Peyer's patch (tissue), 4 donors: ENCODE results near the gene SCAF11. TPM values are rescaled to one million over a fixed set of nuclear protein-coding genes. Genes with fewer than 3 reads are reported as not detected.
"Not testable (repeated sequence)": the region's sequence is repeated elsewhere in the genome, so short reads cannot be mapped to it uniquely, and the experiment has no call there.

Experiments
- DNase-seq, 3 donors: peaks; one replicate each; pipeline ENCODE4 v3.0.0-alpha.2; 2017 to 2019
- H3K27ac ChIP-seq, 4 donors: fragments of 200-600 bp; sonication (generic); one replicate each; pipeline ENCODE4 v1.5.1; 2016 to 2019
- H3K27me3 ChIP-seq, 2 donors: fragments of 200-600 bp; sonication (generic); one replicate each; pipeline ENCODE4 v1.5.1; 2019
- H3K36me3 ChIP-seq, 3 donors: fragments of 200-600 bp; sonication (generic); one replicate each; pipeline ENCODE4 v1.5.1; 2016 to 2019
- H3K4me1 ChIP-seq, 4 donors: fragments of 200-600 bp; sonication (generic); one replicate each; pipeline ENCODE4 v1.5.1; 2016 to 2019
- H3K4me3 ChIP-seq, 4 donors: fragments of 200-600 bp; sonication (generic); 1 replicate in 3 of 4; 2 replicates in 1 of 4; pipeline ENCODE4 v1.5.1; 2016 to 2019; ENCODE audit warnings: mild to moderate bottlenecking in 1 of 4
- H3K9me3 ChIP-seq, 4 donors: fragments of 200-600 bp; sonication (generic); one replicate each; pipeline ENCODE4 v1.5.1; 2016 to 2019; ENCODE audit warnings: mild to moderate bottlenecking in 1 of 4
- POLR2A ChIP-seq, 2 donors: fragments of 450-650 bp; IDR thresholded peaks; one replicate each; pipeline ENCODE4 v1.5.1; 2017; ENCODE audit warnings: antibody characterized with exemption in 2 of 2, mild to moderate bottlenecking in 2 of 2, moderate library complexity in 2 of 2
- total RNA-seq, 4 donors: library from RNA; depleted of rRNA; stranded (reverse); fragments of >200 nt; gene quantifications; one replicate each; pipeline ENCODE4 v1.1.0, GENCODE V29; 2016
- TF ChIP-seq, protein P1 (sequence below), 6 experiments: fragments of 450-650 bp in 4 of 6; fragments of 200-600 bp in 2 of 6; sonication (generic) in 1 of 6; IDR thresholded peaks; one replicate each; pipeline ENCODE4 v1.5.1; 2017 to 2019; ENCODE audit warnings: antibody characterized with exemption in 6 of 6, mild to moderate bottlenecking in 3 of 6, moderate library complexity in 1 of 6

SCAF11 gene, protein sequence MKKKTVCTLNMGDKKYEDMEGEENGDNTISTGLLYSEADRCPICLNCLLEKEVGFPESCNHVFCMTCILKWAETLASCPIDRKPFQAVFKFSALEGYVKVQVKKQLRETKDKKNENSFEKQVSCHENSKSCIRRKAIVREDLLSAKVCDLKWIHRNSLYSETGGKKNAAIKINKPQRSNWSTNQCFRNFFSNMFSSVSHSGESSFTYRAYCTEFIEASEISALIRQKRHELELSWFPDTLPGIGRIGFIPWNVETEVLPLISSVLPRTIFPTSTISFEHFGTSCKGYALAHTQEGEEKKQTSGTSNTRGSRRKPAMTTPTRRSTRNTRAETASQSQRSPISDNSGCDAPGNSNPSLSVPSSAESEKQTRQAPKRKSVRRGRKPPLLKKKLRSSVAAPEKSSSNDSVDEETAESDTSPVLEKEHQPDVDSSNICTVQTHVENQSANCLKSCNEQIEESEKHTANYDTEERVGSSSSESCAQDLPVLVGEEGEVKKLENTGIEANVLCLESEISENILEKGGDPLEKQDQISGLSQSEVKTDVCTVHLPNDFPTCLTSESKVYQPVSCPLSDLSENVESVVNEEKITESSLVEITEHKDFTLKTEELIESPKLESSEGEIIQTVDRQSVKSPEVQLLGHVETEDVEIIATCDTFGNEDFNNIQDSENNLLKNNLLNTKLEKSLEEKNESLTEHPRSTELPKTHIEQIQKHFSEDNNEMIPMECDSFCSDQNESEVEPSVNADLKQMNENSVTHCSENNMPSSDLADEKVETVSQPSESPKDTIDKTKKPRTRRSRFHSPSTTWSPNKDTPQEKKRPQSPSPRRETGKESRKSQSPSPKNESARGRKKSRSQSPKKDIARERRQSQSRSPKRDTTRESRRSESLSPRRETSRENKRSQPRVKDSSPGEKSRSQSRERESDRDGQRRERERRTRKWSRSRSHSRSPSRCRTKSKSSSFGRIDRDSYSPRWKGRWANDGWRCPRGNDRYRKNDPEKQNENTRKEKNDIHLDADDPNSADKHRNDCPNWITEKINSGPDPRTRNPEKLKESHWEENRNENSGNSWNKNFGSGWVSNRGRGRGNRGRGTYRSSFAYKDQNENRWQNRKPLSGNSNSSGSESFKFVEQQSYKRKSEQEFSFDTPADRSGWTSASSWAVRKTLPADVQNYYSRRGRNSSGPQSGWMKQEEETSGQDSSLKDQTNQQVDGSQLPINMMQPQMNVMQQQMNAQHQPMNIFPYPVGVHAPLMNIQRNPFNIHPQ (N-terminal part only)
- 100 to 1,000 TPM in 3 of 4 donors, 10 to 100 TPM in 1; 93.3 to 277 (median 210) TPM for total RNA-seq

DNA sequence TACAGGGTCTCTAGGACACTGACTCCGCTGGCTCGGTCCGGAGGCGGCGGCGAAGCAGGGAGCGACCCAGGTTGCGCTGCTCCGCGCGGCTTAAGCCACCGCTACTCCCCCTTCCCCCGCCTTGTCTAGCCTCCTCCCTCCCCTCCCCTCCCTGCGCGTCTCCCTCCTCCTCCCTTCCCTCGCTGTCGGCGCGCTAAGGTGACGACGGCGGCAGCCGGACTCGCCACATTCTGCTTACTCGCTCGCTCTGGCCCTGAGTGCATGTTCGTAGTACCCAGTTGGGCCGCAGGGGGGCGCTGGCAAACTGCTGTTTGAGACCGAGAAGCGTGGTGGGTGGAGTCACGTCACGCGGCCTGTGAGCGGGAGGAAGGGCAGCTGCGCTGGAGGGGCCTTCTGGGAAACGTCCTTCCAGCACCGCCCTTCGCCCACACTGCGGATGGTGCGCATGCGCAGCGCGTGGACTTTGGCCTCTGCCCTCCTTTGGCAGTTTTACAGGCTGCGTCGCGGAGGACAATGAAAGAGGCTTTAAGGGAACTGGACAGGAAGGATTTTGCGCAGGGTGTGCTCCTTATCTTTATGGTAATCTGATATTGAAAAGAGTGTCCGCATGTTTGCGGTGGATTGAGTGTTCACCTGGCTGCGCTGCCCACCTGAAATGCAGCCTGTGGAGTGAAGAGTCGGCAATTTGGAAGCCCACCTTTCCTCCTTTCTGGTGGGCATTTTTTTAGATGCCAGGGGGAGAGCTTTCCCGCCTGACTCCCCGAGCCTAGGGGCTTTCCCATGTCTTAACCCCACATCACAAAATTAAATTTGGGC lies at the start of gene SCAF11:
Gene SCAF11, minus strand, starts transcription at position 107 of the 816 bp plus-strand sequence. CDS start 26,407 bp downstream, outside the sequence.
- H3K4me3 ChIP-seq, result peak within 1 kb of the TSS; percentile 72 to 94 (median 90)

DNA sequence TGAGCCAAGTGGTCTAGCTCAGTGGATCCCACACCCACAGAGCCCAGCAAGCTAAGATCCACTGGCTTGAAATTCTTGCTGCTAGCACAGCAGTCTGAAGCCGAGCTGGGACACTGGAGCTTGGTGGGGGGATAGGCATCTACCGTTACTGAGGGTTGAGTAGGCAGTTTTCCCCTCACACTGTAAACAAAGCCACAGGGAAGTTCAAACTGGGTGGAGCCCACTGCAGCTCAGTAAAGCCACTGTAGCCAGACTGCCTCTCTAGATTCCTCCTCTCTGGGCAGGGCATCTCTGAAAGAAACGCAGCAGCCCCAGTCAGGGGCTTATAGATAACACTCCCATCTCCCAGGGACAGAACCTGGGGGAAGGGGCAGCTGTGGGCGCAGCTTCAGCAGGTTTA lies 46.7 kb upstream of the SCAF11 start:
- not testable (repeated sequence) for H3K36me3 ChIP-seq, H3K27ac ChIP-seq, H3K4me3 ChIP-seq, H3K27me3 ChIP-seq, H3K4me1 ChIP-seq, DNase-seq, H3K9me3 ChIP-seq

More for the DNA sequence above, at the start of gene SCAF11:
- Histone ChIP-seq H3K9me3 (no peaks in the 10 kb centered on the region), H3K27me3 (no peaks in the 10 kb centered on the region), H3K27ac (peak within 1 kb of the TSS; percentile 97 to 100 (median 99)), H3K4me1 (peaks cover 3 to 35% (median 17%) of the 10 kb centered on the region in 4 donors), H3K36me3 (no peaks in the 10 kb centered on the region)
- peak; percentile 100 for DNase-seq
- TF ChIP-seq, protein P1, sequence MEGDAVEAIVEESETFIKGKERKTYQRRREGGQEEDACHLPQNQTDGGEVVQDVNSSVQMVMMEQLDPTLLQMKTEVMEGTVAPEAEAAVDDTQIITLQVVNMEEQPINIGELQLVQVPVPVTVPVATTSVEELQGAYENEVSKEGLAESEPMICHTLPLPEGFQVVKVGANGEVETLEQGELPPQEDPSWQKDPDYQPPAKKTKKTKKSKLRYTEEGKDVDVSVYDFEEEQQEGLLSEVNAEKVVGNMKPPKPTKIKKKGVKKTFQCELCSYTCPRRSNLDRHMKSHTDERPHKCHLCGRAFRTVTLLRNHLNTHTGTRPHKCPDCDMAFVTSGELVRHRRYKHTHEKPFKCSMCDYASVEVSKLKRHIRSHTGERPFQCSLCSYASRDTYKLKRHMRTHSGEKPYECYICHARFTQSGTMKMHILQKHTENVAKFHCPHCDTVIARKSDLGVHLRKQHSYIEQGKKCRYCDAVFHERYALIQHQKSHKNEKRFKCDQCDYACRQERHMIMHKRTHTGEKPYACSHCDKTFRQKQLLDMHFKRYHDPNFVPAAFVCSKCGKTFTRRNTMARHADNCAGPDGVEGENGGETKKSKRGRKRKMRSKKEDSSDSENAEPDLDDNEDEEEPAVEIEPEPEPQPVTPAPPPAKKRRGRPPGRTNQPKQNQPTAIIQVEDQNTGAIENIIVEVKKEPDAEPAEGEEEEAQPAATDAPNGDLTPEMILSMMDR (IDR thresholded peaks at IDR 0.05), result peak; percentile 97 to 100 (median 99)
- peak; percentile 89 to 90 for TF ChIP-seq POLR2A (IDR thresholded peaks at IDR 0.05)

DNA sequence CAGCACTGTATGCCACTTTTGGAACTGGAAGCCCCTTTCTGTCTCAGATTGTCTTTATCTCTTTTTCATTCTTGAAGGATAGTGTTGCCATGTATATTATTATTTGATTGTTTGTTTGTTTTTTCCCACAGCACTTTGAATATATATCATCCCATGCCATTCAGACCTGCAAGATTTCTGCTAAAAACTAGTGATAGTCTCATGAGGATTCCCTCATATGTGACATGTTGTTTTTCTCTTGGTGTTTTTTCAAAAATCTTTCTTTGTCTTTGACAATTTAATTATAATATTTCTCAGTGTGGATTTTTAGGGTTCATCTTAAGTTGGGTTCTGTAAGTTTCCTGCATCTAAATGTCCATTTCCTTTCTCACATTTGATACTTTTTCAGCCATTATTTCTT lies 36.8 kb upstream of the SCAF11 start:
- no peak for DNase-seq
- Histone ChIP-seq H3K4me3 (no peak overlapping the region), H3K27ac (no peak overlapping the region), H3K9me3 (peaks cover 0 to 26% (median 3%) of the 10 kb centered on the region in 4 donors), H3K4me1 (no peaks in the 10 kb centered on the region), H3K27me3 (no peaks in the 10 kb centered on the region), H3K36me3 (no peaks in the 10 kb centered on the region)
- no peak for TF ChIP-seq POLR2A (IDR thresholded peaks at IDR 0.05)
- TF ChIP-seq, protein P1 (IDR thresholded peaks at IDR 0.05), result no peak

DNA sequence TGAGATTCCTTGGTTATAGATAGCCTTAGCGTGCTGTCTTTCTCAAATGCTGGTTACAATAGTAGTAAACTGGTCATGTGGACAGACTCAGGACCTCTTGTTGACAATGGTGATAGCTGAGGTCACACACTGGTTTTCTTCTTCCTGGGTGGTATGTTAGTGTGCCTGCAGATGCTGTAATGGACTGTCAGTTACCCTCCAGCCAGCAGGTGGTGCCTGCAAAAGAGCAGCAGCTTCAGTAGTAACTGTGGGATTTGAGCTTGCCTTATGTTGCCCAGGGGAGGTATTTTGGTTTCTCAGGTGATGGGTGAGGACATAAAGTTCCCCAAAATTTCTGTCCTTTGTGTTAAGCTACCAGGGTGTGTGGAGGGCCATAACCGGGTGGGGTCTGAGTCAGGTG lies 33.7 kb upstream of the SCAF11 start:
- Histone ChIP-seq H3K4me1 (no peaks in the 10 kb centered on the region), H3K27me3 (no peaks in the 10 kb centered on the region), H3K9me3 (peaks cover 0 to 30% (median 3%) of the 10 kb centered on the region in 4 donors), H3K36me3 (no peaks in the 10 kb centered on the region), H3K27ac (no peak overlapping the region), H3K4me3 (no peak overlapping the region)
- TF ChIP-seq, protein P1 (IDR thresholded peaks at IDR 0.05), result no peak
- TF ChIP-seq POLR2A (IDR thresholded peaks at IDR 0.05), result no peak
- no peak for DNase-seq

DNA sequence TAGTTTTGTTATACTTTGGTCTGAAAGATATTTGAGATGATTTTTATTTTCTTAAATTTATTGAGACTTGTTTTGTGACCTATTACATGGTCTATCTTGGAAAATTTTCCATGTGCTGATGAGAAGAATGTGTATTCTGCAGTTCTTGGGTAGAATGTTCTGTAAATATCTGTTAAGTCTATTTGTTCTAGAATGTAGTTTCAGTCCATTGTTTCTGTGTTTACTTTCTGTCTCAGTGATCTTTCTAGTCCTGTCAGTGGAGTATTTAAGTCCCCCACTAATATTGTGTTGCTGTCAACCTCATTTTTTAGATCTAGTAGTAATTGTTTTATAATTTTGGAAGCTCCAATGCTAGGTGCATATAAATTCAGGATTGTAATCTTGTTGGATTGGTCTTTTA lies 30.4 kb upstream of the SCAF11 start:
- Histone ChIP-seq H3K27me3 (no peaks in the 10 kb centered on the region), H3K4me3 (no peak overlapping the region), H3K4me1 (no peaks in the 10 kb centered on the region), H3K36me3 (no peaks in the 10 kb centered on the region), H3K27ac (no peak overlapping the region), H3K9me3 (peaks cover 0 to 10% (median 0%) of the 10 kb centered on the region in 4 donors)
- TF ChIP-seq, protein P1 (IDR thresholded peaks at IDR 0.05), result no peak
- TF ChIP-seq POLR2A (IDR thresholded peaks at IDR 0.05), result no peak
- no peak for DNase-seq

DNA sequence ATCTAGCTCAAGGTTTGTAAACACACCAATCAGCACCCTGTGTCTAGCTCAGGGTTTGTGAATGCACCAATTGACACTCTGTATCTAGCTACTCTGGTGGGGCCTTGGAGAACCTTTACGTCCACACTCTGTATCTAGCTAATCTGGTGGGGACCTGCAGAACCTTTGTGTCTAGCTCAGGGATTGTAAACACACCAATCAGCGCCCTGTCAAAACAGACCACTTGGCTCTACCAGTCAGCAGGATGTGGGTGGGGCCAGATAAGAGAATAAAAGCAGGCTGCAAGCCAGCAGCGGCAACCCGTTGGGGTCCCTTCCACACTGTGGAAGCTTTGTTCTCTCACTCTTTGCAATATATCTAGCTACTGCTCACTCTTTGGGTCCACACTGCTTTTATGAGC lies 28.3 kb upstream of the SCAF11 start:
- not testable (repeated sequence) for H3K36me3 ChIP-seq, DNase-seq, H3K4me1 ChIP-seq, H3K27me3 ChIP-seq, H3K27ac ChIP-seq, H3K9me3 ChIP-seq, H3K4me3 ChIP-seq

DNA sequence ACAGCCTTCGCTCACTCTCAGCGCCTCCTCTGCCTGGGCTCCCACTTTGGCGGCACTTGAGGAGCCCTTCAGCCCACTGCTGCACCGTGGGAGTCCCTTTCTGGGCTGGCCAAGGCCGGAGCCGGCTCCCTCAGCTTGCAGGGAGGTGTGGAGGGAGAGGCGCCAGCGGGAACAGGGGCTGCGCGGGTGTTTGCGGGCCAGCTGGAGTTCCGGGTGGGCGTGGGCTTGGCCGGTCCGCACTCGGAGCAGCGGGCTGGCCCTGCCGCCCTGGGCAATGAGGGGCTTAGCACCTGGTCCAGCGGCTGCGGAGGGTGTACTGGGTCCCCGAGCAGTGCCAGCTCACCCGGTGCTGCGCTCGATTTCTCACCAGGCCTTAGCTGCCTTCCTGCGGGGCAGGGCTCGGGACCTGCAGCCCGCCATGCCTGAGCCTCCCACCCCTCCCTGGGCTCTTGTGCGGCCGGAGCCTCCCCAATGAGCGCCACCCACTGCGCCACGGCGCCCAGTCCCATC lies 27.5 kb upstream of the SCAF11 start:
- not testable (repeated sequence) for H3K36me3 ChIP-seq, DNase-seq, H3K9me3 ChIP-seq, H3K4me1 ChIP-seq, H3K4me3 ChIP-seq, H3K27me3 ChIP-seq, H3K27ac ChIP-seq
